Endothelial cell of umbilical vein (primary cell): ENCODE data around the gene ZBTB17. TPM values are rescaled to one million over a fixed set of nuclear protein-coding genes. Genes with fewer than 3 reads are reported as not detected.

Experiments
- BruUV-seq: library from RNA; stranded (reverse); fragments of 400-500 nt; replicated peaks from 2 replicates; lab custom pipeline; 2021; lab: Mats Ljungman, UMichigan
- CTCF ChIA-PET: fragments of 300-600, 350-600 bp; sonication (Branson Sonifier 250); formaldehyde crosslinking; loops from one replicate; lab custom pipeline; 2021; ENCODE audit warnings: antibody characterized with exemption, inconsistent platforms; lab: Charles Lee
- POLR2A ChIA-PET: fragments of 300-600, 350-600 bp; sonication (Branson Sonifier 250); formaldehyde crosslinking; loops from one replicate; lab custom pipeline; 2021; ENCODE audit warnings: antibody characterized with exemption, inconsistent platforms; lab: Charles Lee
- DNase-seq: peaks from one replicate; pipeline ENCODE4 v3.0.0-alpha.2; 2011; ENCODE audit warnings: low read depth, low spot score
- FAIRE-seq: peaks from 2 replicates; lab custom pipeline; 2011; peaks lifted over from hg19 to GRCh38; lab: Jason Lieb, UNC
- H2AFZ ChIP-seq: 2 replicates; pipeline ENCODE4 v1.6.0; 2012; ENCODE audit warnings: low read depth, low read length, control low read depth, inconsistent platforms
- H3K27ac ChIP-seq: 2 replicates; pipeline ENCODE4 v1.5.1; 2011; ENCODE audit warnings: low read depth, mild to moderate bottlenecking, control low read depth, low read length, moderate library complexity; ENCODE audit not compliant: insufficient read depth
- H3K27me3 ChIP-seq, 2 experiments: 2 replicates each; pipeline versions ENCODE4 v1.6.0 to v1.6.1; 2011; ENCODE audit warnings: low read length in 2 of 2, mixed read lengths in 1 of 2; ENCODE audit not compliant: control insufficient read depth in 2 of 2, insufficient read depth in 2 of 2
- H3K36me3 ChIP-seq, 2 experiments: 2 replicates in 1 of 2; 3 replicates in 1 of 2; pipeline ENCODE4 v1.5.1; 2011; ENCODE audit warnings: low read length in 2 of 2, mild to moderate bottlenecking in 1 of 2, moderate library complexity in 1 of 2; ENCODE audit not compliant: control insufficient read depth in 2 of 2, insufficient read depth in 2 of 2; ENCODE audit errors: extremely low read depth in 1 of 2
- H3K4me1 ChIP-seq: 3 replicates; pipeline ENCODE4 v1.5.1; 2011; ENCODE audit warnings: mild to moderate bottlenecking, low read length; ENCODE audit not compliant: control insufficient read depth, insufficient read depth; ENCODE audit errors: extremely low read depth
- H3K4me2 ChIP-seq: 2 replicates; pipeline ENCODE4 v1.6.1; 2011; ENCODE audit warnings: low read length, control low read depth, mixed read lengths; ENCODE audit not compliant: insufficient read depth
- H3K4me3 ChIP-seq, 3 experiments: fragments of 200-600 bp in 1 of 3; sonication (generic), shearing (Covaris generic) in 1 of 3; replicated peaks in 1 of 3; 2 replicates each; pipeline ENCODE4 v1.5.1; 2011 to 2016; ENCODE audit warnings: control low read depth in 3 of 3, low read length in 3 of 3, mild to moderate bottlenecking in 2 of 3, inconsistent platforms in 1 of 3, low read depth in 1 of 3, moderate library complexity in 1 of 3; ENCODE audit not compliant: insufficient read depth in 1 of 3
- H3K79me2 ChIP-seq: 2 replicates; pipeline ENCODE4 v1.6.0; 2012; ENCODE audit warnings: low read length, inconsistent platforms; ENCODE audit not compliant: control insufficient read depth, insufficient read depth
- H3K9ac ChIP-seq: replicated peaks from 2 replicates; pipeline ENCODE3; 2011; ENCODE audit warnings: low read length, control low read depth; ENCODE audit not compliant: insufficient read depth; ENCODE audit errors: extremely low read depth
- H3K9me1 ChIP-seq: replicated peaks from 3 replicates; pipeline ENCODE4 v1.6.0; 2011; ENCODE audit warnings: mild to moderate bottlenecking, low read length; ENCODE audit not compliant: control insufficient read depth, insufficient read depth; ENCODE audit errors: extremely low read depth
- H3K9me3 ChIP-seq: replicated peaks from 2 replicates; pipeline ENCODE4 v1.5.1; 2012; ENCODE audit warnings: low read length, inconsistent platforms; ENCODE audit not compliant: control insufficient read depth, insufficient read depth
- H4K20me1 ChIP-seq: replicated peaks from 2 replicates; pipeline ENCODE3; 2011; ENCODE audit warnings: mild to moderate bottlenecking, low read length; ENCODE audit not compliant: control insufficient read depth, insufficient read depth; ENCODE audit errors: extremely low read depth
- EZH2 ChIP-seq: IDR thresholded peaks from 2 replicates; pipeline ENCODE4 v1.6.1; 2012; ENCODE audit warnings: borderline replicate concordance, low read depth, mild to moderate bottlenecking, moderate library complexity, low read length, inconsistent platforms; ENCODE audit not compliant: severe bottlenecking
- GATA2 ChIP-seq: IDR thresholded peaks from 2 replicates; pipeline ENCODE4 v1.7.0; 2011; ENCODE audit warnings: low read depth, mild to moderate bottlenecking, moderate library complexity, mixed read lengths, low read length; ENCODE audit not compliant: insufficient read length, insufficient read depth
- JUN ChIP-seq: IDR thresholded peaks from 2 replicates; pipeline ENCODE4 v1.6.1; 2011; ENCODE audit warnings: borderline replicate concordance, low read depth; ENCODE audit not compliant: insufficient read length, insufficient read depth
- MYC ChIP-seq: IDR thresholded peaks from one replicate; pipeline ENCODE4 v1.6.1; 2011; ENCODE audit warnings: mild to moderate bottlenecking, low read depth, low read length
- POLR2A ChIP-seq: IDR thresholded peaks from 2 replicates; pipeline ENCODE4 v1.6.1; 2012; ENCODE audit warnings: low read depth, mild to moderate bottlenecking, control low read depth, low read length
- dilution Hi-C: fragments of 300-500 bp; cut with MboI; formaldehyde crosslinking; loops from one replicate; pipeline ENCODE4 v1.15.0; 2019; ENCODE audit warnings: low sequenced_read_pairs; ENCODE audit not compliant: extremely low pct_ligation_motif_present
- intact Hi-C: fragments of 100-400 bp; cut with micrococcal nuclease; formaldehyde crosslinking; loops from one replicate; pipeline ENCODE4 v1.10.0; 2022
- polyA plus RNA-seq, 4 experiments: library from polyadenylated mRNA; depleted of rRNA in 3 of 4; stranded (reverse) in 3 of 4; unstranded in 1 of 4; fragments of >200 nt; gene quantifications; 2 replicates each; pipeline versions ENCODE4 v1.2.1 to v1.2.3, GENCODE V29; 2011 to 2012; ENCODE audit warnings: missing spikeins in 1 of 4
- total RNA-seq: library from RNA; stranded (reverse); gene quantifications from 2 replicates; pipeline ENCODE4 v1.2.3, GENCODE V29; 2021

ZBTB17 gene
- total and polyA plus RNA-seq, 2 donors (not counting 3 experiments of a cell fraction or from before 2014, with no cell fraction given): 43.9 to 72.7 TPM

GRCh38 chr1:15992582-15993500 is 16.9 kb upstream of the ZBTB17 start:
- TF ChIP-seq EZH2 (no peak), GATA2 (no peak), JUN (no peak)
- no peak for DNase-seq
- Histone ChIP-seq H3K9ac (no peak overlapping the region), H3K4me1 (no peaks in the 10 kb centered on the region), H3K36me3 (no peaks in the 10 kb centered on the region), H4K20me1 (no peaks in the 10 kb centered on the region), H3K79me2 (no peaks in the 10 kb centered on the region), H3K4me2 (no peak overlapping the region), H3K9me3 (no peaks in the 10 kb centered on the region), H3K9me1 (no peaks in the 10 kb centered on the region), H3K27me3 (no peaks in the 10 kb centered on the region), H3K4me3 (no peak overlapping the region), H3K27ac (no peak overlapping the region), H2AFZ (no peak overlapping the region)
- no peak for FAIRE-seq
- BruUV-seq: no TSS peak
- dilution Hi-C loops: no loop called here
- ChIA-PET CTCF (interaction anchor here (0.9 to 2.9 kb wide), 2 partner anchors 189 to 201 kb away, joined by 4 to 13 read pairs; no protein-coding TSS in a partner anchor), POLR2A (no interaction called here)
- intact Hi-C loops: no loop called here

DNA sequence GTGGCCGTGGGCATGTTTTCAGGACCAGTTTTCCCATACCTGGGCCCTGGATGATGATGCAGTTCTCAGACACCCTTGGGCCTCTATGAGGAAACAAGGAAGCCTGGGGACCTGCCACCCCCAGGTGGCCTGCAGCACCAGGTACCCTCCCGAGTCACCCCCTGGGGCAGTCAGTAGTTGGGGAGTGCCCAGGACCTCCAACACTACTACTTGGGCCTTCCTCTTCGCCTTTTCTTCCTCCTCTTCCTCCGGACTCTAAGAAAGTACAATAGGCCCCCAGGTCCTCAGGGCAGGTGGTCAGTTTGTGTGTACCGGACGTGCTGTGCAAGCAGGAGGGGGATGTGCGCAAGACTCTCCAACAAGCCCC is 16.3 kb upstream of the ZBTB17 start:
- Histone ChIP-seq H3K9ac (no peak overlapping the region), H3K27ac (no peak overlapping the region), H3K36me3 (no peaks in the 10 kb centered on the region), H3K9me1 (no peaks in the 10 kb centered on the region), H3K79me2 (no peaks in the 10 kb centered on the region), H3K4me2 (no peak overlapping the region), H3K4me3 (no peak overlapping the region), H3K27me3 (no peaks in the 10 kb centered on the region), H2AFZ (no peak overlapping the region), H3K4me1 (no peaks in the 10 kb centered on the region), H3K9me3 (no peaks in the 10 kb centered on the region), H4K20me1 (no peaks in the 10 kb centered on the region)
- TF ChIP-seq GATA2 (no peak), POLR2A (no peak), MYC (no peak)
- FAIRE-seq: no peak
- ChIA-PET CTCF (no interaction called here), POLR2A (no interaction called here)
- BruUV-seq: no TSS peak
- DNase-seq: no peak
- dilution Hi-C loops (no loop called here), intact Hi-C loops (no loop called here)
